Stomach (tissue), 9 donors: ENCODE data around the gene HUNK. TPM values are rescaled to one million over a fixed set of nuclear protein-coding genes. Genes with fewer than 3 reads are reported as not detected.

Experiments used
- DNase-seq, 2 donors: peaks; one replicate each; pipeline versions ENCODE4 v3.0.0 to v3.0.0-alpha.2; 2013 to 2019
- H3K27ac ChIP-seq, 5 donors: fragments of 200-600 bp in 4 of 5; sonication (generic) in 4 of 5; one replicate each; pipeline ENCODE4 v1.5.1; 2013 to 2019; ENCODE audit warnings: mild to moderate bottlenecking in 1 of 5, moderate library complexity in 1 of 5
- H3K27me3 ChIP-seq, 3 donors: fragments of 200-600 bp; sonication (generic); one replicate each; pipeline ENCODE4 v1.5.1; 2017 to 2019; ENCODE audit warnings: mixed run types in 1 of 3
- H3K36me3 ChIP-seq, 4 donors: fragments of 200-600 bp; sonication (generic); 1 replicate in 3 of 4; 2 replicates in 1 of 4; pipeline ENCODE4 v1.5.1; 2016 to 2019
- H3K4me1 ChIP-seq, 4 donors: fragments of 200-600 bp; sonication (generic); one replicate each; pipeline ENCODE4 v1.5.1; 2016 to 2019
- H3K4me3 ChIP-seq, 4 donors: fragments of 200-600 bp; sonication (generic) in 3 of 4; one replicate each; pipeline ENCODE4 v1.5.1; 2016 to 2019; ENCODE audit warnings: mild to moderate bottlenecking in 1 of 4
- H3K9me3 ChIP-seq, 4 donors: fragments of 200-600 bp; sonication (generic); one replicate each; pipeline ENCODE4 v1.5.1; 2016 to 2019
- CTCF ChIP-seq, 7 experiments: fragments of 450-650 bp in 4 of 7; fragments of 200-600 bp in 3 of 7; sonication (generic) in 3 of 7; IDR thresholded peaks; one replicate each; pipeline ENCODE4 v1.5.1; 2016 to 2019; ENCODE audit warnings: antibody characterized with exemption in 7 of 7, control low read depth in 2 of 7, mild to moderate bottlenecking in 1 of 7
- EP300 ChIP-seq: sonication (generic); formaldehyde crosslinking; IDR thresholded peaks from one replicate; pipeline ENCODE4 v1.6.1; 2017; ENCODE audit warnings: antibody characterized with exemption
- POLR2A ChIP-seq, 4 donors: fragments of 450-650 bp; IDR thresholded peaks; one replicate each; pipeline ENCODE4 v1.6.1; 2016; ENCODE audit warnings: antibody characterized with exemption in 4 of 4, control low read depth in 2 of 4, mild to moderate bottlenecking in 1 of 4, moderate library complexity in 1 of 4
- POLR2AphosphoS5 ChIP-seq, 3 donors: sonication (generic); formaldehyde crosslinking; IDR thresholded peaks; one replicate each; pipeline ENCODE4 v1.6.1; 2016; ENCODE audit warnings: antibody characterized with exemption in 3 of 3
- WGBS, 5 donors: extraction: QIAGEN DNeasy Blood & Tissue Kit in 3 of 5; methylation state at CpG; one replicate each; pipeline versions ENCODE4 v1.1.5 to v1.1.7; 2013 to 2018; 5-methylcytosine and 5-hydroxymethylcytosine counted together
- intact Hi-C: fragments of 100-400 bp; cut with DNase I; formaldehyde crosslinking; loops from one replicate; pipeline ENCODE4 v1.15.1; 2023; ENCODE audit warnings: low total_unique reads
- polyA plus RNA-seq, 3 donors: library from polyadenylated mRNA; stranded (reverse); fragments of 200-250 nt; gene quantifications; one replicate each; pipeline ENCODE4 v1.2.3, GENCODE V29; 2013
- total RNA-seq, 5 donors: library from RNA; depleted of rRNA; stranded (reverse); fragments of >200 nt; gene quantifications; one replicate each; pipeline versions ENCODE4 v1.1.0 to v1.2.3, GENCODE V29; 2014 to 2016
- donor health status: healthy with polysubstance abuse.
- donor health status: Bipolar disorder and iron deficiency.
- donor health status: healthy.

The HUNK gene
- total and polyA plus RNA-seq, 8 donors: 0.13 to 4.1 (median 1.3) TPM; not detected in 2

GRCh38 chr21:31845151-31845729 is 27.6 kb upstream of the HUNK start:
- TF ChIP-seq EP300 (no peak), POLR2AphosphoS5 (IDR thresholded peaks at IDR 0.05) (no peak), POLR2A (IDR thresholded peaks at IDR 0.05) (no peak), CTCF (IDR thresholded peaks at IDR 0.05) (no peak)
- 68 to 87% (median 70%) methylated on average over 6 of the region's 6 CpGs for WGBS, 5 donors

GRCh38 chr21:31846690-31847089 is 26.1 kb upstream of the HUNK start:
- Histone ChIP-seq H3K4me3 (no peak overlapping the region), H3K27ac (no peak overlapping the region), H3K36me3 (no peaks in the 10 kb centered on the region), H3K4me1 (no peaks in the 10 kb centered on the region), H3K27me3 (peaks cover 0 to 15% (median 0%) of the 10 kb centered on the region in 3 donors), H3K9me3 (no peaks in the 10 kb centered on the region)
- intact Hi-C loops: no loop called here
- TF ChIP-seq EP300 (no peak), POLR2A (IDR thresholded peaks at IDR 0.05) (no peak), CTCF (IDR thresholded peaks at IDR 0.05) (no peak), POLR2AphosphoS5 (IDR thresholded peaks at IDR 0.05) (no peak)
- no peak for DNase-seq
- WGBS, 5 donors: 86 to 100% (median 96%) methylated on average over 1 of the region's 1 CpG

More at GRCh38 chr21:31845151-31845729, 27.6 kb upstream of the HUNK start:
- H3K4me1 ChIP-seq: no peaks in the 10 kb centered on the region
- no peak overlapping the region for H3K27ac ChIP-seq
- DNase-seq: no peak
- H3K36me3 ChIP-seq: no peaks in the 10 kb centered on the region
- peaks cover 0 to 17% (median 0%) of the 10 kb centered on the region in 3 donors for H3K27me3 ChIP-seq
- no peaks in the 10 kb centered on the region for H3K9me3 ChIP-seq
- intact Hi-C loops: no loop called here
- no peak overlapping the region for H3K4me3 ChIP-seq

- peaks cover 0 to 7% (median 0%) of the 10 kb centered on the region in 3 donors for H3K27me3 ChIP-seq
- no peak for DNase-seq
- 62 to 90% (median 79%) methylated on average over 3 of the region's 3 CpGs for WGBS, 5 donors
- H3K4me3 ChIP-seq: no peak overlapping the region
- intact Hi-C loops: no loop called here
- no peaks in the 10 kb centered on the region for H3K4me1 ChIP-seq
- TF ChIP-seq CTCF (IDR thresholded peaks at IDR 0.05) (no peak), POLR2AphosphoS5 (IDR thresholded peaks at IDR 0.05) (no peak), EP300 (no peak), POLR2A (IDR thresholded peaks at IDR 0.05) (no peak)
- H3K9me3 ChIP-seq: no peaks in the 10 kb centered on the region
- H3K27ac ChIP-seq: no peak overlapping the region
- no peaks in the 10 kb centered on the region for H3K36me3 ChIP-seq
Observed at GRCh38 chr21:31847761-31848160, 25.1 kb upstream of the HUNK start.

DNA sequence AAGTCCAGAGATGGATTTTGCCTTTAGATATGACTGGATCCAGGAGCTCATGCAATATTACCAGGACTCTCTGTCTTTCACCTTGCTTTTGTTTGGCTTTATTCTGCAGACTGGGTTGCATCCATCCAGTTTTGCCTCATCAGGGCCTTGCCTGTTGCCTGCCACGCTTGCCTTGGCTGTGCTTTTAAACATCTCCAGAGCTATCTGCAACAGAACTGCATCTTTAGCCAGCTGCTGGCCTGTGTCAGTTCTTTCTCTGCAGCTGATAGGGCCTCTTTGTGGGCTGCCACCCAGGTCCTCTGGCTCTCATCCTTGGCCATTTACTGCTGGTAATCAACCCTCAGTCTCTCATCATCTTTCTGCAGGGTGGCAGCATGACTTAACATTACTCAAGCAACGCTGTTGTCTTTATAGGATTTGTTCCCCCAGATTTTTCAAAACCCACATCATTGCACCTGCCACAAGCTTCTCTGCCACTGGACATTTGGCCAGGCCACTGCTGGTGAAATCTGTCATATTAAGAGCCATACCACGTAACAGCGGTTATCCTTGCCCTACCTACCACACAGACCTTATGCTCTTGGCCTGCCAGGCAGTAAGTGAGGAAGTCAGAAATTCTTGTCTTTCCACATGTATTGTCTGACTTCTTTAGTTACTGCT is 24.4 kb upstream of the HUNK start:
- Histone ChIP-seq H3K9me3 (no peaks in the 10 kb centered on the region), H3K27me3 (peaks cover 0 to 7% (median 0%) of the 10 kb centered on the region in 3 donors), H3K27ac (no peak overlapping the region), H3K4me3 (no peak overlapping the region), H3K4me1 (no peaks in the 10 kb centered on the region), H3K36me3 (no peaks in the 10 kb centered on the region)
- WGBS, 5 donors: 84 to 92% (median 88%) methylated on average over 4 of the region's 4 CpGs
- DNase-seq: no peak
- TF ChIP-seq EP300 (no peak), POLR2A (IDR thresholded peaks at IDR 0.05) (no peak)
- intact Hi-C loops: no loop called here

DNA sequence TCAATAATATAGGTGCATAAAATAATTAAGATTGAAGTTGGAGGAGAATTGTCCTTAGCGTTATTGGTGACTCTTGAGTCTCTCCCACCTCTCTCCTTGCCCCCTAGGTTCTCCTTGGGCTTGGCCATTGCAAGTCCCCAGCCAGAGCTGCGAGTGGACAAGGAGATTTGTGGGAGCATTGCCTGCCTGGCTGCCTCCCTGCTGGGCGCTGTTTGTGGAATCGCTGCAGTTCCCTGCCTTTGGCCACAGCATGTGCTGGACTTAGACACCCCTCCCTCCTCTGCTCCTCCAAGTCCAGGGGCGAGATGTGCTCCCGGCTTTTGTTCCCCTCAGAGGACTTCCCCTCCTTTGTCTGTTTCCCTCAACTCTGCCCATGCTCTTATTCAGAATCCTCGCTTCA is 21.9 kb upstream of the HUNK start:
- H3K4me3 ChIP-seq: no peak overlapping the region
- H3K27me3 ChIP-seq: peaks cover 0 to 4% (median 0%) of the 10 kb centered on the region in 3 donors
- H3K27ac ChIP-seq: no peak overlapping the region
- intact Hi-C loops: no loop called here
- no peak for TF ChIP-seq EP300
- no peak for TF ChIP-seq POLR2AphosphoS5 (IDR thresholded peaks at IDR 0.05)
- TF ChIP-seq POLR2A (IDR thresholded peaks at IDR 0.05): no peak
- no peak for TF ChIP-seq CTCF (IDR thresholded peaks at IDR 0.05)
- H3K9me3 ChIP-seq: no peaks in the 10 kb centered on the region
- no peaks in the 10 kb centered on the region for H3K4me1 ChIP-seq
- DNase-seq: no peak
- WGBS, 5 donors: 78 to 90% (median 86%) methylated on average over 7 of the region's 7 CpGs
- H3K36me3 ChIP-seq: no peaks in the 10 kb centered on the region
